Mucosa of descending colon (tissue), 3 donors: ENCODE results near the gene TROAP. TPM values are rescaled to one million over a fixed set of nuclear protein-coding genes. Genes with fewer than 3 reads are reported as not detected.

Experiments used
- ATAC-seq: fragments of 200-7000 bp; cut with Tn5 transposase; one replicate; pipeline ENCODE4 v1.9.1; 2020; ENCODE audit warnings: mild to moderate bottlenecking, moderate library complexity
- DNase-seq, 3 donors: peaks; one replicate each; pipeline ENCODE4 v3.0.0-alpha.2; 2020
- H3K36me3 ChIP-seq: fragments of 200-600 bp; one replicate; pipeline ENCODE4 v1.8.0; 2021; ENCODE audit warnings: low read depth, mild to moderate bottlenecking
- H3K4me1 ChIP-seq: fragments of 200-600 bp; one replicate; pipeline ENCODE4 v1.8.0; 2021; ENCODE audit warnings: low read depth, mild to moderate bottlenecking
- H3K4me3 ChIP-seq: fragments of 200-600 bp; one replicate; pipeline ENCODE4 v1.8.0; 2021; ENCODE audit warnings: mild to moderate bottlenecking
- H3K9me3 ChIP-seq: fragments of 200-600 bp; one replicate; pipeline ENCODE4 v1.8.0; 2021; ENCODE audit warnings: mild to moderate bottlenecking
- CTCF ChIP-seq: fragments of 200-600 bp; IDR thresholded peaks from one replicate; pipeline ENCODE4 v1.8.0; 2022; ENCODE audit warnings: antibody characterized with exemption, mild to moderate bottlenecking
- intact Hi-C, 2 donors: fragments of 100-400 bp; cut with DNase I in 1 of 2; cut with micrococcal nuclease in 1 of 2; formaldehyde crosslinking; loops; one replicate each; pipeline versions ENCODE4 v1.11.0 to v1.11.1; 2022; cut with DNase I, micrococcal nuclease
- total RNA-seq, 3 donors: library from RNA; stranded (reverse); fragmentation: NEBNext Ultra II Directional in 2 of 3; extraction: Animal tissue kit (Norgen Biotek cat#: 25700) in 2 of 3; gene quantifications; one replicate each; pipeline versions ENCODE4 v1.2.1 to v1.2.4, GENCODE V29; 2021 to 2023
- donor health status: DM: no; HTN: no; CAD: no; lungs with moderate emphysema.
- donor health status: DM: no; HTN: no; CAD: no.
- donor health status: DM: no; HTN: yes; CAD: no.

Gene TROAP
- total RNA-seq, 3 donors from 2014 or later: 4.4 to 18.8 (median 5.8) TPM

DNA sequence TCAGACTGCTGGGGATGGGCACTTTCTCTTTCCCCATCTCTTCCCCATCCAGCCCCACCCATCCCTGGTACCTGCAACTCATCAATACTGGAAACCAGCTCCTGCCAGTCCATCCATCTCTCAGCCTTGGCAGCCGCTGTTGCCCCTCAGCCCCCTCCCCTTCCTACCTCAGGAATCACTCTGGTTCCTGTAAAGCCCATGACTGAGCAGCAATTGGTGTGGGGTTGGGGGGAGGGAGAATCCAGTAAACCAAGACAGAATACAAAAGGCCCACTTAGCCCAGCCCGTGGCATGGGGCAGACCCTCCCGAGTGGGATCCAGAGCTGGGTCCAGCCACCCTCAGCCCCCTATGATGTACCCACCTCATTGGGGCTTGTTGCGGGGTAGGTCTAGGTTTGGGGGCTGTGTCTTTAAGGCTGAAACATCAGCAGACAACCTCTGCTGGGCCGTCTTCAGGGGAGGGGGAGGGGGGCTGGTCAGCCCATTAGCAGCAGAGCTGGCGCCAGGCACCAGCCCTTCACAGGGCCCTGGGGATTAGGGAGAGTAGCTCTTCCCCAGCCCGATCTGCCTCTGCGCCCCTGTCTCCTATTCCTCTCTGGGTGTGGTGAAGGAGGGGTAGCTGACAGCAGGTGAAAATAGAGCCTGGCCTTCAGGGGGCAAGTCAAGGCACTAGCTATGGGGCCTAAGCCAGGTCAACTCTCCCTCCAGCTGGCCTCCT lies 28.8 kb upstream of the TROAP start:
- DNase-seq (no peak), ATAC-seq (no peak)
- Histone ChIP-seq H3K36me3 (no peaks in the 10 kb centered on the region), H3K9me3 (no peaks in the 10 kb centered on the region), H3K4me1 (peaks cover 19% of the 10 kb centered on the region), H3K4me3 (no peak overlapping the region)
- no peak for TF ChIP-seq CTCF
- intact Hi-C loops: no loop called here

DNA sequence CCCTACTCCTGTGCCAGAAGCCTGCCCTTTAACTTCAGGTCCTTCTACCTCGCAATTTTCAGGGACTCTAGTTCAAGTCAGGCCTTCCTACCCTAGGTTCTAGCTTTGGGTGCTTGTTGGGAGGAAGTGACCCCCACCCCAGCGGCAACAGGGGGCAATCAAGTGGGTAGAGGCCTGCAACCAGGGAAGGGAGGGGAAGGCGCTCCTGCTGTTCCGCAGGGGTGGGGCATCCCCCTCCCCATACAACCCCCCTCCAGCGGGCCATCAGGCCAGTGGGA lies 28.3 kb upstream of the TROAP start:
- H3K36me3 ChIP-seq: no peaks in the 10 kb centered on the region
- intact Hi-C loops: no loop called here
- H3K4me3 ChIP-seq: no peak overlapping the region
- H3K9me3 ChIP-seq: no peaks in the 10 kb centered on the region
- ATAC-seq (no peak), DNase-seq (no peak)
- TF ChIP-seq CTCF: no peak
- H3K4me1 ChIP-seq: peaks cover 19% of the 10 kb centered on the region

- H3K4me1 ChIP-seq: peaks cover 19% of the 10 kb centered on the region
- no peaks in the 10 kb centered on the region for H3K36me3 ChIP-seq
- H3K4me3 ChIP-seq: no peak within 1 kb of the TSS
- ATAC-seq (peak; percentile 15), DNase-seq (no peak)
- intact Hi-C loops: no loop called here
- no peaks in the 10 kb centered on the region for H3K9me3 ChIP-seq
- no peak for TF ChIP-seq CTCF
Observed at GRCh38 chr12:49295082-49295936, 27.7 kb upstream of the TROAP start, which contains the start of gene PRPH. PRPH (plus strand) TSS chr12:49295147; CDS start chr12:49295201, 54 bp downstream.

- peak; percentile 78 for TF ChIP-seq CTCF
- H3K36me3 ChIP-seq: no peaks in the 10 kb centered on the region
- ATAC-seq: peak; percentile 76
- intact Hi-C loops: no loop called here
- peak in 2 of 3 donors; percentile 76 to 77 for DNase-seq
- peaks cover 19% of the 10 kb centered on the region for H3K4me1 ChIP-seq
- no peaks in the 10 kb centered on the region for H3K9me3 ChIP-seq
- H3K4me3 ChIP-seq: no peak overlapping the region
Observed at GRCh38 chr12:49296034-49296835, 26.8 kb upstream of the TROAP start.

DNA sequence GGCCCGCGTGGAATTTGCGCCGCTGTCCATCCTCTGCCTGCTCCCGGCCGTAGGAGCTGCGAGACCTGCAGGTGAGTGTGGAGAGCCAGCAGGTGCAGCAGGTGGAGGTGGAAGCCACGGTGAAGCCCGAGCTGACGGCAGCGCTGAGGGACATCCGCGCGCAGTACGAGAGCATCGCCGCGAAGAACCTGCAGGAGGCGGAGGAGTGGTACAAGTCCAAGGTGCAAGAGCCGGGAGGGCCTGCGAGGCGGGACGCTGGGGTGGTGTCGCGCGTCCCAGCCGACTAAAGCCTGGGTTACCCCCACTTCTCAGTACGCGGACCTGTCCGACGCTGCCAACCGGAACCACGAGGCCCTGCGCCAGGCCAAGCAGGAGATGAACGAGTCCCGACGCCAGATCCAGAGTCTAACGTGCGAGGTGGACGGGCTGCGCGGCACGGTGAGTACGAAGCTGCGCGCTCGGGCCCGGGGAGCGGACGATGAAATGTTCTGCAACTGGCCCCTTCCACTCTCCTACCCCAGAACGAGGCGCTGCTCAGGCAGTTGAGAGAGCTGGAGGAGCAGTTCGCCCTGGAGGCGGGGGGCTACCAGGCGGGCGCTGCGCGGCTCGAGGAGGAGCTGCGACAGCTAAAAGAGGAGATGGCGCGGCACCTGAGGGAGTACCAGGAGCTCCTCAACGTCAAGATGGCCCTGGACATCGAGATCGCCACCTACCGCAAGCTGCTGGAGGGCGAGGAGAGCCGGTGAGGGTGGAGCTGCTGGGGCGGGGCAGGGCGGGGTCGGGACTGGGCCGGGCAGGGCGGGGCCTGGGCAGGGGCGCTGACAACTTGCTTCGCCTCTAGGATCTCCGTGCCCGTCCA lies 26.0 kb upstream of the TROAP start:
- ATAC-seq (peak; percentile 77), DNase-seq (peak; percentile 60 to 71 (median 70))
- intact Hi-C loops: no loop called here
- no peak for TF ChIP-seq CTCF
- no peak overlapping the region for H3K4me3 ChIP-seq
- H3K4me1 ChIP-seq: peaks cover 19% of the 10 kb centered on the region
- H3K9me3 ChIP-seq: no peaks in the 10 kb centered on the region
- no peaks in the 10 kb centered on the region for H3K36me3 ChIP-seq
